NCI-H446 (cell line): Measurements from ENCODE around the gene TNS1.

ENCODE experiments used
- DNase-seq, 2 experiments: peaks; one replicate each; lab custom pipeline; 2025; lab: John Stamatoyannopoulos, UW

The TNS1 gene

DNA sequence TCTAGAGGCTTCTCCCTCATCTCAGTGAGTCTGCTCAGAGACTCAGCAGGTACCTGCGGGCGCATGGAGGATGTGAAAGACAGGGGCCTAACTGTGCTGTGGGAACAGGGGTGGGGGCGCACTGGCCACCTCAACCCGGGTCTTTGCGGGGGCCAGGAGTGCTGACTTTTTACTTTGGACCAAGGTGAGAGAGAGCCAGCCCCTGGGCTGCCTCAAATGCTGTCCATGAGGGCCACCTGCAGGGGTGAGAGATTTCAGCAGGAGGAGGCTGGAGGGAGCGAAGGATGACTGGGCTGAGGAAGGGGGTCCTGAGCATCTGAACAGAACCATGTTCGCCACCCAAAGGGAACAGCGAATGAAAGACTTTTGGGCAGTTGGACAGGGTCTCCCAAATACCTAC, 129.4 kb downstream of the TNS1 start:
- no peak for DNase-seq

DNA sequence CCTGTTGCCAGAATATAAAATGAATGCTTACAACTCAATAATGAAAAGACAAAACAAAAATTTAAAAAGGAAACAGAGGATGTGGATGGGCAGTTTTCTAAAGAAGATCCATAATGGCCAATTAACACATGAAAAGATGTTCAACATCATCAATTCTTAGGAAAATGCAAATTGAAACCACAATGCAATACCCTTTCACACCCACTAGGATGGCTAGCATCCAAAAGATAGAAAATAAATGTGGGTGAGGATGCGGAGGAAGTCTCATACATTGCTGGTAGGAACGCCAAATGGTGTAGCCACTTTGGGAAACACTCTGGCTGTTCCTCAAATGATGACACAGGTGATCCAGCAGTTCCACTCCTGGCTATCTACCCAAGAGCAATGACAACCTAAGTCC, 130.5 kb downstream of the TNS1 start:
- no peak for DNase-seq

DNA sequence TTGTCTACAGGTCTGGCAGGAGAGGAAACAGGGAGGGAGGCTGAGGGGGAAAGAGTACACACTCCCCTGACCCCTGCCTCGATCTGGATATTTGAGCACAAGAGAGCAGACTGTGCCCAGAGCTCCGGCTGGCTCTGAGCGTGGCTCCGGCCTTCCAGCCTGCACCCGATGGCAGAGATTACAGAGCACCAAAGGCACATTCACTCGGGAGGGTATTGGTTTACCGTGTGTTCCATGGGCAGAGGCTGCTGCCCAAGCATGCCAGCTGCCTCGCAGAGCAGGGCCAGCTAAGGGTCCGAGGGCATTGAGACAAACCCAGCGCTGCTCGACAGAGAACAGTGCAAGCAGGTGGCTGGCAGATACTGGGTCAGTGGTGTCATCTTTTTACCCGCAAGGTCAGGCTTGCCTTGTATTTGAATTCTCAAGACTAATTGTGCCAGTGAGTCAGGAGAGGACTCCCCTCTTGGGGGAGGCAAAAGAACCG, 132.2 kb downstream of the TNS1 start:
- DNase-seq = no peak

DNA sequence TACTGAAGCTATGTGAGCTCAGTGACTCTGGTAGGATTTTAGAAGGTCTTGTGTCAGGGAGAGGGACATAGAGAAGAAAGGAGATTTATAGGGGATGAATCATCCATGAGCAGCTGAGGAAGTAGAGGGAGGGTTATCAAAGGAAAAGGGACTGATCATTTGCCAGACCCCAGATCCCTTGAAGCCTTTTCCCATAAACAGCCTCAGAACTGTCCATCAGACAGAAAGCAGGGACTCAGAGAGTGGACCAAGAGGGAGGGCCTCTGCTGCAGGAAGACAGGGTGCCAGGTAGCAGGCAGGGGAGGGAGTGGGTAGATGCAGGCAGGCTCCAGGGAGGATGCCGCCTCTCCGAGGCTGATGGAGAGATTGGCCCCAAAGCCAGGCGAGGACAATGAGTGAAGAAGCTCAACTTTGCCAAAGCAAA, 133.9 kb downstream of the TNS1 start:
- no peak for DNase-seq

DNA sequence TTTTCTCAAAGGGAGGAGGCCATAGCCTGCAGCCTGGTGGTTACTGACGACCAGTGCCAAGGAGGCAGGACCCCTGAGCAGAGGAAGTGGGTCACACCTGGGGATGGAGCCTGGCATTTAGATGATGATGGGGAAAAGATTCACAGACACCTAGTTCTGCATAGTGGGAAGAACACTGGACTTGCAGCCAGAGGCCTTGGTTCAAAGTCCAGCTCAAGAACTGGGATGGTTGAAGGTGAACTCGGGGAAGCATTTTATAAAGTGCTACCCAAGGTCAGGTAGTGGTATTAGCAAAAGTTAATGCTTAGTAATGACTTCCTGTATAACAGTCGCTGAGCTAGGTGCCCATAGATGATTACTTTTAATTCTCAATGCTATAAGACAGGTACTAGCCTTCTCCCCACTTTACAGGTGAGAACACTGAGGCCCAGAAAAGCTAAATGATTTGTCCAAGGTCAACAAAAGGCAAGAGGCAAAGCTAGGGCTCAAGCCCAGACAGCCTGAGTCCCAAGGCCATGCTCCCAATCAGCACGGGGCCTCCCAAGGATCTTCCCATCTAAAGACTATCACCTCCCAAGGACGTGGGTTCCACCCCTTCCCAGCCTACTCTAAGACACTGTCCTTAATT, 134.4 kb downstream of the TNS1 start:
- DNase-seq = no peak

DNA sequence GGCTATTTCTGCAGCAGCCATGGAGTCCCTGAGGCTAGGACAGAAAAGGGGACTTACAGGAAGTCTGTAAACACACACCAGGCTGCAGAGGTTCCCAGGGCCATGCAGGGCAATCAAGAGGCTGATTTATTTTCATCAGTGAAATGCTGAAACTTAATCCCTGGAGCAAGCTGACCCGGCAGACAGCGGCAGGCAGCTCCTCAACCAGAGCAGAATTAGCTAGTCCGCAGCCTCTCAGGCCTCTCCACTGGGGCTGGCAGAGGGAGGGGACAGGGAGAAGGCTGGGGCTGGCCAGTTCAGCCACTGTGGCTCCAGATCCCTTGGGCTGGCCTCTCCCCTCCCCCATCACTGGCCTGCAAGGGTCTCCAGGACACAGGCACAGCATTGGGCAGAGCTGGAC, 136.3 kb downstream of the TNS1 start:
- no peak for DNase-seq

DNA sequence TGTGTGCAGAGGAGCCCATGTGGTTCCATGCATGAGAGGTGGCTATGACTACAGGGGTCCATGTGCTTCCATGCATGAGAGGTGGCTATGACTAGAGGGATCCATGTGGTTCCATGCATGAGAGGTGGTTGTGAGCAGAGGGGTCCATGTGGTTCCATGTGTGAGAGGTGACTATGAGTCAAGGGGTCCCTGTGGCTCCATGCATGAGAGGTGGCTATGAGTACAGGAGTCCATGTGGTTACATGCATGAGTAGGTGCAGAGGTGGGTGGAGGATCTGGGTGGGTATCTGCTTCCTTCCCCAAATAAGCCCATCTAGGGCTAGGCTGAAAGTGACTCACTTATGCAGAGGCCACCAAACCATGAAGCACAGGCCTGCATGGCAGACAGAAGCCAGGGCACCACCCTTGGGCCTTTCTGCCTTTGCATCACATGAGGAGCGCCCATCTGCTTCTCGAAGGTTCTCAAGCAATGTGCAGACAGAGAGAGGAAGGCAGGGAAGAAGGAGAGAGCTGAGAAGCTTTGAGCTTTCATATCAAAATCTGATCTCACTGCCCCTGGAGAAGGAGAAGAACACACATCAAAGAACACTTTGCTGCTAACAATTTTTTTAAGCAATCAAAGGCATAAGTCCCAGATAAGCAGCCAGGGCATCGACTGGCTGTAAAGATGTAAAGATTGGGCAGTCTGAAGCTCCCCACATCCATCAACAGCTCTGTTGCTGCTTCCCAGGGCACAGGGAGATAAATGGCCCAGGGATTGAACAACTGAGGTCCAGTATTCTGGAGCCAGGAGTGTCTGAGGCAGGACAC, 137.6 kb downstream of the TNS1 start:
- no peak for DNase-seq

DNA sequence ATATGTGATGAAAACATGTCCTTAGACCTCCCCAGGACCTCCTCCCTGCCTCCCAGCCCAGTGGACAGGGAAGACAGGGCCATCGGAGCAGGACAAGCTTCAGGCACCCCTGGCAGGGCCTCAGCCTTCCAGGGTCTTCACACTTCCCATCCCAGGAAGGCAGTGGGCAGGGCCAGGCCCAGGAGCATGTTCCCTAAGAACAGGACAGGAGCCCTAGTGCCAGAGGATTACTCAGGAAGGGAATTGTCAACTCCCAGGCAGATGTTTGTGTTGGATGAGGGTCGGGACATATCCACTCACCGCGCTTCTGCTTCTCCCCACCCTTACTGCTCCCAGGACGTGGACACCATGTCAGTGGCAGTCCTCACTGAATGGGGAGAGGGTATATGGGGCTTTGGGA, 138.9 kb downstream of the TNS1 start:
- DNase-seq = no peak

DNA sequence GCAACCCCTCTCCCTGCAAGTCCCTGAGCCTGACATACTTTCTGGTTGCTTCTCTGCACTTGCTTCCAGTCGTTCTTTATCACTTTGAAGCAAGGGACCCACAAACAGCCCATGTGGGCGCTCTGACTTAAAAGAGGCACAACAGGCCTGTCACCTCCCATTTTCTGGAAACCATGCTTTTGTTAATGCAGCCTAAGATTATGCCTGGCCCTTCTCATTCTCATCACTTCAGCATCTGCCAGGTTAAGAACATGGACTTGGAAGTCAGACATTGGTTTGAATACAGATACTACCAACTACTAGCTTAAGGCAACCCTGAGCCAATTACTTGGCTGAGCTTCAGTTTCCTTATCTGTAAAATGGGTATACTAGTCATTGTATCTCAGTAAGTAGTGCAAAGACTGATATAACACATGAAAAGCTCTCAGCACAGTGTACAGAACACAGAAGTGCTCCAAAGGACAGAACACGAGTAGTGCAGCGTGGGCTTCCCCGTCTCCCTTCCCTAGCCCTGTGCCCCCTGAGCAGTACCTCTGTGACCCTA, 141.4 kb downstream of the TNS1 start:
- no peak for DNase-seq

DNA sequence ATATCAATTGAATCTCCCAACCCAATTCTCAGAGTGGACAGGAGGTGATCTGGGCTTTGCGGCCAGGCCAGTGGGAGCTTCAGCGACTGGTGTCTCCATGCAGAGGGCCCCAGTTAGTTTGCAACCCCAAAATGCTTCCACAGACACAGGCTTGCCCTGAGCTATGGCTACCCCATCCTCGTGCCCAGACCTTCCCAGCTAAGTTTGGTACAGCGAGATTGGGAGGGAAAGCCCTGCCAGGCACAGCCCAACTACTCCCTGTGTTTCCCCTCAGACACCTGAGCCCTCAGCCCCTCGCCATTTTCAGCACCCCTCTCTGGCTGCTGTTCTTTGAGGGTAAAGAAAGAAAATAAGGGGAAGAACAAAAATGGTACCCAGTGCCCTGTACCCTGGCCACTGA, 142.9 kb downstream of the TNS1 start:
- no peak for DNase-seq

DNA sequence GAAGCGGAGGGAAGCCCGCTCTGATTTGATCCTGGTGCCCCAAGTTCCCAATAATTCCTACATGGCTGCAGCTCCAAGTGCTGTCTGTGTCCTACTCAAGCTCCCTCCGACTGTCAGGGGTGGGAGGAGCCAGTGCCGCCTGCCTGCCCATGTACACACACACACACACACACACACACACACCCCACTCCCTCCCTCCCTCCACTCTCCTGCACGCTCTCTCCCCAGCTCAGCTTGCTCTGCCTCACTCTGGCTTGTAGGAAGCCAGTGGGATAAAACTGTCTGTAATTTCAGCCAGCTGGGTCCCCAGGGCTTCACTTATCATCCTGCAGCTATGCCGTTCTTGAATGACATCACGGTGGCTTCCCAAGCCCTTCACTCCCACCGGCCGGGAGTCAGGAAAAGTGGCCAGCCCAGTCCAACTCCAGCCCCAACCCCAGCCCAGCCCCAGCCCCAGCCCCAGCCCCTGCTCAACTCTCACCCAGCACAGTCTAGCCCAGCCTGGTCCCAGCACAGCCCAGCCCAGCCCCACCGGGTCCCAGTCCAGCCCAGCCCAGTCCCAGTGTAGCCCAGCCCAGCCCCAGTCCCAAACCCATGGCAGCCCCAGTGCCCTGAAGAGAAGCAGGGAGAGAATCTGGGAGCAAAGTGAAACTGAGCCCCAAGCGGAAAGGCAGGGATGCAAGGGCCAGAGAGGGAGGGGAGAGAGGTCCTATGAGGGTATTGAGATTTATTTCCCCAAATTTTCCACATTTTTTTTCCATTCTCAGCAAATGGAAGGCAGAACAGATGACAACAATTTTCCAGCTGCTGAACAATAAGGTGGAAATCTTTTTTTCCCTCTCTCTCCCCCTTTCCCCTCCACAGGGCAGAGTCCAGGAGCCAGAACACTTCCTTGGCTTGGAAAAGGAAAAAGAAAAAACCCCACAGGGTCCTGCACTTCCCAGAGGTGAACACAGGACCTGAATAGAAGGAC, 144.0 kb downstream of the TNS1 start:
- no peak for DNase-seq

DNA sequence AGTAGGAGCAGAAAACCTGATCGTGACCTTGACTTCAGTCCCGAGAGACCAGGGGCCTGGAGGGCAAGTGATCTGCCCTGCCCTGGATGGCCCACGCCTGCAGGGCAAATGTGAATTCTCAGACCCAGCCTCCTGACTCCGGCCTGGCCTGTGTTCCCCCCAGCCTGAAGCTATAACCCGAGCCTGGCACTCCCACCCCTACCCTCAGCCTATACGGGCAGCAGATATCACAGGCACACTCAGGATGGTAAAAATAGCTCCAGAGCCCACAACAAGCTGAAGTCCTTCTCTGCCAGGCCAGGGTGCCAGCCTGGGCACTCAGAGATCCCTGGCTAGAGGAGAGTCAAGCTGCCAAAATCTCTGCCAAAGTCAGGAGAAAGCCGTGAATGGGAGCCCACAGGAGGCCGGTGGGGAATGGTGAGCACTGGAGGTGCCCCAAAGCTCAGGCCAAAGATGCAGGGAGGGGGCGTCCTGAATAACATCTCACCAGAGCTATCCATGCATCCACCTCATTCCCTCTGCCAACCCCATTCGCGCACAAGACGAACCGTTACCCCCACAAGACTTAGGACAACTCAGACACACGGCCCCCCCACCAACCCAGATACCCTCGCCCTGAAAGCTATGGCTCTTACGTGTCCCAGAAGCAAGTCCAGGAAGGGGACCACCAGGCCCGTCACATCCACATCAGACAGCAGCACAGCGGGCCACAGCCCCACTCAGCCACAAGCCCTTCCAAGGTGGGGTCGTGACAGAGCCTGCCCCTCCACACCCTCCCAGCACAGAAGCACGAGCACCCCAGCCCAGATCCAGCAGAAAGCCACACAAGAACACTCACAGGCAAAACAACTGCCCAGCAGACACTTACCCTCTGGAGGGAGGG, 144.9 kb downstream of the TNS1 start:
- DNase-seq = no peak

DNA sequence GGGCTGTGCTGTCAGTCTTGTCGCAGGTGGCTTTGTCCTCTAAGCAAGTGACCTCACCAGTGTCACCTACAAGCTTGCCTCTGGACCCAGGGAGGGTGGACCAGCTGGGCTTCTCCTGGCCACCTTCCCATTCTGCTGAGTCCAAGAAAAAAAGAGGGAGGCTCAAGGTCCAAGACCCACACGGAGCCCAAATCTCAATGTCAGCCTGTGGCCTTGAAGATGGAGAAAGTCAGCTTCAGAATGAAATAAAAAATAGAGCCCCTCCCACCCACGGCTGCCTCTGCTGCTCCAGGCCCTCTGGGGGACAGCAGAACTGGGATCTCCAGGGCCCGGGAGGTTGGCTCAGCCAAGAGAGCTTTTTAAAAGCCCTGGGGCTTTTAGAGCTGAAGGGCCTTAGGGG, 145.9 kb downstream of the TNS1 start:
- DNase-seq = no peak

DNA sequence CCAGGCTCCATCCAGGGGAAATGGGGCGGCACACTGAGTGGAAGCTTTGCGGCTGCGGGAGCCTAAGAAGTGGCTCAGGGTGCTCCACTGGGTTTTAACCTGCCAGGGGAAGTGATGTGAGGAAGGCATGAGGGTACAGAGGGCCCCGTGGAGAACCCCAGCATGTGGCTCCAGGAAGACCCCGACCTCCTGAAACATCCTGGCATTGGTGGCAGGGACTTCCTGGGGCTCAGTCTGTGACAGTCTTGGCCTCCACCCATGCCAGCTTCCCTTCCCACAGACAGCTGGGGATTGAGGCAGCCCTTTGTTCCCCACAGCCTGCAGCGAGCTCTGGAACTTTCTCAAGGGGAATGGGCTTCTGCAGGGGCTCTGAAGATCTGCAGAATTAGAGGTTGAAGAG, 146.6 kb downstream of the TNS1 start:
- no peak for DNase-seq

DNA sequence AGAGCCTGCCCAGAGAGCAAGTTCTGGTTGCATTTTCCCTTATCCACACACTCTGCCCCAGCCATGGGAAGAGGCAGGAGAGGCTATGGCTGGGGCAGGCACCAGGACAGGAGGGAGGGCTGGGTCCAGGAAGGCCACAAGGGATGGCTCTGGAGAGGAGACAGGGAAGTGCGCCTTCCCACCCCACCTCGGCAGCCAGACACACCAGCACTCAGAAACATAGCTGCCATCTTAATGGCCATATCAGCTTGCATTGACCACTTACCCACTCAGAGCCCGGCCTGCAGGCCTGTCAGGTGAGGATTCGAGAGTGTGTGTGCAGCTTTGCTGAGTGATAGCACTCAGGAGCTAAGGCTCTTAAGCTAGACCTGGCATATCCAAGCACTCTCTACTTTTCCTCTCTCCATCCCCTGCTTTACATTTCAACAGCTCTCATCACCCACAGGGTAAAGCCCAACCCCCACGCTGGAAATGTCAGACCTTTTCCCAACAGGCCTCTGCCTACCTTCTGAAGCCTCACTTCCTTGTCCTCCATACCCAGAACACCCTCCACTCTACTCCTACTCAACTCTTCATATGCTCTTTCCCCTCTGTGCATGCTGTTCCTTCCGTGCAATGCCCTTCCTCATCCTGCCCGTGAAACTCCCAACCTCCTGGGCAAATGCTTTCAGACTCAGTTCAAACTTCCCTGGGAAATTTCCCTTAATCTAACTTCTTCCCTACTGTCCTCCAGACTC, 147.9 kb downstream of the TNS1 start:
- DNase-seq = no peak

DNA sequence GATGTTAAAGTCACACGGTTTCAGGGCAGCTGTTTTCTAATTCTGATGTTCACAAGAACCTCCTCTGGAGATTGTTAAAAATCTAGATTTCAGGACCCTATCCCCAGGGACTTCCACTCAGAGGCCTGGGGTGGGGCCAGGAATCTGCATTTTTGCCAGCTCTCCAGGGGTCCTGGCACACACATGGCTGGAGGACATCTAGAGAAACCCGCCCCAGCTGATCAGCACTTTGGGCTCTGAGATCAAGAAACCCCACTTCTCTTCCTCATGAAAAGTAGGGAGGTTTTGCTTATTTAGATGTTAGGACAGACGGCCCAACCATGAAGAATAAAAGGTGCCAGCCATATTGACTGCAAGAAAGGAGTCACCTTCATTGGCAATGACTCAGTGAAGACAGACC, 148.8 kb downstream of the TNS1 start:
- no peak for DNase-seq

DNA sequence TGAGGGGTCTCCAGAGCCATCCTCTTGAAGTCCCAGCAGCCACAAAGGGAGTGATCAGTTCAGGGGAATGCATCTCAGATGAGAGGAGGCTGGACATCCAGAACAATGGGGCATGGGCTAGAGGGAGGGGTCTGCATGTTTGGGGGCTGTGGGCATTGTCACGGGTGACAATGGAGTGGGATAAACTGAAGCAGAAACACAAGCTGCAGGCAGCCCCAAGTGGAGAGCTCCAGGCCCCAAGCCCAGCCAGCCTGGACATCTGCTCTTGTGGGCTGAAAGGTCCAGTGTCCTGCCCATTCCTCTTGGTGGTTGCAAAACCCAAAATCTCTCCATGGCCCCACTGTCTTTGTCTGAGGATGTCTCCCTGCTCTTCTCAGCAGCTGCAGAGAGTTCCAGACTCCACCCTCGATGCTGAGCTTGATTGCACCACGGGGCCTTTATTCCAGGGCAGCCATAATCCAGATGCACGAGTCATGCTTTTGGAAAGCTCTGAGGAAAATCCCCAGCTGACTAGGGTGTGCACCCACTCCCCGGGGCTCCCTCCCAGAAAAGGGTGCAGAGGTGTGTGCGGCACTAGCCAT, 149.4 kb downstream of the TNS1 start:
- DNase-seq = no peak

DNA sequence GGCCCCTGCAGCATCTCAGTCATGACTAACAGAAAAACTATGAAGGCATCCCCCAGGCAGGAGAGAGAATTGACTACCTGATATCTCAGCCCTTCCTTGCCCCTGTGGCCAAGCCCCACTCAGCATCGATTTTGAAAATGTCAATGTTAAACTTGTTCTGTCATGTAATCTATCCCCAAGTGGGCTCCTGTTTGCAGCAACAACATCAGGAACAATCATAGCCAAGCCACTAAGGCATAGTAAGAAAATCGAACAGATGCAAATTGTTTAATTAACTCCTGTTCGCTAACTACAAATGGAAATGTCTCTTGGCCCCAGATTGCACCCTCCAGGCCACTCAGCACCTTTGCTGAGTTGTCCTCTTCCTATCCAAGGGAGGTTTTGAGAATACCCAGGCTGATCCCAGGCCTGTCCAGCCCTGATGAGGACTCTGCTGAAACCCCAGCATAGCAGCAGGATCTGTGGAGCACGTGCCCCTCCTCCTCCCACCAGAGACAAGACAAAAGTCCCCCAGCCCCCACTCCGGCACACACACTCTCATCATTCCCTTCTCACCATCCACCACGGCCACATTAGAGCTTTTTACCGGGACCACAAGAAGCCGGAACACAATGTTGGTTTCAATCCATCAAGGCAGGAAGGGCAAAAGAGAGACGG, 150.1 kb downstream of the TNS1 start:
- DNase-seq = no peak

DNA sequence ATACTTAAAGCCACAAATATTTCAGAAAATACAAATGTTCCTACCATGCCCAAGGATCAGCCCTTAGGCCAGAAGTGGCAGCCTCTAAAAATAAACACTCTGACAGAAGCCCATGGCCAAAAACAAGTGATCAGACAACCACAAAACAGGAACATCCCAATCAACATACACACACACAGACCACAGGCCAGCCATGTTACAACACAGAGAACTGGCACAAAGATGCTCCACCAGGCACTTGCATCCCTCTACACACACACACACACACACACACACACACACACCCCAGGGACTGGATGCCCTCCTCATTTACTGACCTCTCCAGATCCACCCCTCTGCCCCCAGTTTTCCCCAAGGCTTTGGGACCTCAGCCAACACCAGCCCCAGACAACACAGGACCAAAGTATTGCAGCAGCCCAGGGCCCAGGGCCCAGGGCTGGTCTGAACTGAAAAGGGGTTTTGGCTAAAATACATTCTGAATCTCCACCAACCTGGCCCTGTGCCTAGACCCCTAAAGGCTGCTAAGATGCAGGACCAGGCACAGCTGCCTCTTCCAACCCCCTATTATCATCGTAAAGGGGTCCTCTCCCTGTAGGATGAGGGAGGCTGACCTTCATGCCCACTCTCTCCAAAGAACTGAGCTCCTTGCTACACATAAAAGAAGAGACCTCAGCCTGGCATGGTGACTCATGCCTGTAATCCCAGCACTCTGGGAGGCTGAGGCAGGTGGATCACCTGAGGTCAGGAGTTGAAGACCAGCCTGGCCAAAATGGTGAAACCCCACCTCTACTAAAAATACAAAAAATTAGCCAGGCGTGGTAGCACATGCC, 151.4 kb downstream of the TNS1 start:
- DNase-seq = no peak
